Activated CD4-positive, alpha-beta T cell treated with anti-CD3 and anti-CD28 coated beads, Interleukin-2, amount 10 ng/mL, durations not matched to agents 24 days and 14 days (primary cell): ENCODE results near the gene PARVA. TPM values are rescaled to one million over a fixed set of nuclear protein-coding genes. Genes with fewer than 3 reads are reported as not detected.
"Not testable (repeated sequence)": the region's sequence is repeated elsewhere in the genome, so short reads cannot be mapped to it uniquely, and the experiment has no call there.

Experiments used
- DNase-seq: peaks from one replicate; pipeline ENCODE4 v3.0.0; 2022
- H3K27ac Mint-ChIP-seq: one replicate; pipeline ENCODE4 v1.8.0; 2022; ENCODE audit warnings: mild to moderate bottlenecking, mixed read lengths
- H3K27me3 Mint-ChIP-seq: one replicate; pipeline ENCODE4 v1.8.0; 2022; ENCODE audit warnings: mixed read lengths
- H3K36me3 Mint-ChIP-seq: one replicate; pipeline ENCODE4 v1.8.0; 2022; ENCODE audit warnings: low read depth, mild to moderate bottlenecking, mixed read lengths
- H3K4me1 Mint-ChIP-seq: one replicate; pipeline ENCODE4 v1.8.0; 2021; ENCODE audit warnings: mixed read lengths
- H3K4me3 Mint-ChIP-seq: one replicate; pipeline ENCODE4 v1.8.0; 2022; ENCODE audit warnings: mild to moderate bottlenecking, moderate library complexity, mixed read lengths
- H3K9me3 Mint-ChIP-seq: one replicate; pipeline ENCODE4 v1.8.0; 2021; ENCODE audit warnings: mixed read lengths
- intact Hi-C: fragments of 100-400 bp; cut with micrococcal nuclease; formaldehyde crosslinking; loops from one replicate; pipeline ENCODE4 v1.15.1; 2023
- total RNA-seq: library from RNA; stranded (reverse); gene quantifications from 2 replicates; pipeline ENCODE4 v1.2.3, GENCODE V29; 2022

The PARVA gene
- total RNA-seq, 1 donor from 2014 or later, result not detected

DNA sequence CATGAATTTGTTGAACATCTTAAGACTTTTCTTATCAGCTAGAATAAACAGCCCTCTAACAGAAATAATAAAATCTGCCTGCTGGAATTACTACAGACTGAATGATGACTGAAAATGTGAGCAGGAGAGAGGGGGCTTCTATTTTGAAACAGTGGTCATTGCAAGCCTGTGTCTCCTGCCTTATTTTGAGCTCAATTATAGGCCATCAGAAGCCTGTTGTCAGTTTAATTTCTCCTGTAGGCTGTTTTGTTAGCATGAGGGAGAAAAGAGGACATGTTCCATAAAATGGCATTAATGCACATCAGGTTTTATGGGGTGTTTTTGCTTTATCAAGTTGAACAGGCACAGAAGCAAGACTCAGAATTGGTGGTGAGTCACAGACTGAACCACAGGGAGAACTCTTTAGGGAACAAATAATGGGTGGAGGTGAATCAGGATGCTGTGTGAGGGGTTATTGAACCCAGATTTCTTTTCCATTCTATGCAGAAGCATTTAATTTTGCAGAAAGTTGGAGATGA lies 129.1 kb downstream of the PARVA start:
- no peaks in the 10 kb centered on the region for H3K9me3 Mint-ChIP-seq
- intact Hi-C loops, result no loop called here
- H3K27ac Mint-ChIP-seq, result no peak overlapping the region
- no peaks in the 10 kb centered on the region for H3K36me3 Mint-ChIP-seq
- H3K27me3 Mint-ChIP-seq, result peaks cover 6% of the 10 kb centered on the region
- H3K4me3 Mint-ChIP-seq, result no peak overlapping the region
- no peaks in the 10 kb centered on the region for H3K4me1 Mint-ChIP-seq
- no peak for DNase-seq

DNA sequence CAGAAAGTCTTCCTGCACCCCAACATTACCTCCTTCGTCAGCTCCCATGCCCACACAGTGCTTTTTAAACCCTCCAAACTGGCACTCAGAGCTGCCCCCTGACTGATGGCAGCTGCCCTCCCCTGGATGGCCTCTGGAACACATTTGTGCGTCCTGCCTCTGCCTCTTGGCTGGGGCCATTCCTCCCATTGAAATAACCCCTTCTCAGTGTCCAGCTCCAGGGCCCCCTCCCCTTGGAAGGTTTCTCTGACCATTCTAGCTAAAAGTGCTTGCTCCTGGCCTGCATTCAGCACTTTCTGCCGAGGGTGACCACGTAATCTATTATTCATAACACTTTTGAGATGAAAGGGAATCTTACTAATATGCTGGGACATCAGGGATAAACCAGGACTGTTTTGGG lies 130.0 kb downstream of the PARVA start:
- H3K27me3 Mint-ChIP-seq, result peaks cover 6% of the 10 kb centered on the region
- DNase-seq, result no peak
- H3K36me3 Mint-ChIP-seq, result no peaks in the 10 kb centered on the region
- H3K4me1 Mint-ChIP-seq, result no peaks in the 10 kb centered on the region
- H3K27ac Mint-ChIP-seq, result no peak overlapping the region
- no peaks in the 10 kb centered on the region for H3K9me3 Mint-ChIP-seq
- H3K4me3 Mint-ChIP-seq, result no peak overlapping the region
- intact Hi-C loops, result no loop called here

DNA sequence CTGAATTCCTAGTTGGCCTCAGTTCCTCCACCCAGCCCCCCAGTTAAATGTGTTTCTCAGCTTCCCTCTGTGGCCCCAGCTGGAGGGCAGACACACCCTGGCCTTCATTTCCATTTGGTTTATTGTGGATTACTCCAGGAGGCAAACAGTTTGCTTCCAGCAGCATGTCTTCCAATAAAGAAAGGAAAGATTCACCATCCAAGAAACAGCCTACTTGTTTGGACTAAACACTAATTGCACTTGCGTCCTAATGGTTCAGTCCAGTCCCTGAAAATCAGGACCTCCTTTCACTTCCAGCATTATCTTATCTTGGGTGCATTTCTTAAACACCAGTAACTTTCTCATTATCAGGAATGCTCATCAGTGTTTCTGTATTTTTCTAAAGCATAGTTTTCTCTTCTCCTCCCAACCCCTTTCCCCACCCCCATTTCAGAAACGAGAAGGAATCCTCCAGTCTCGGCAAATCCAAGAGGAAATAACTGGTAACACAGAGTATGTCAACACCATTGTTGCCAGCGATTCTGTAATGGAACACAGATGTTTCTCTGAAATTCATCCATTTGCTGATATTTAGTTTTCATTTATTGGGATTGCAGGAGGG lies 130.9 kb downstream of the PARVA start:
- no peaks in the 10 kb centered on the region for H3K36me3 Mint-ChIP-seq

DNA sequence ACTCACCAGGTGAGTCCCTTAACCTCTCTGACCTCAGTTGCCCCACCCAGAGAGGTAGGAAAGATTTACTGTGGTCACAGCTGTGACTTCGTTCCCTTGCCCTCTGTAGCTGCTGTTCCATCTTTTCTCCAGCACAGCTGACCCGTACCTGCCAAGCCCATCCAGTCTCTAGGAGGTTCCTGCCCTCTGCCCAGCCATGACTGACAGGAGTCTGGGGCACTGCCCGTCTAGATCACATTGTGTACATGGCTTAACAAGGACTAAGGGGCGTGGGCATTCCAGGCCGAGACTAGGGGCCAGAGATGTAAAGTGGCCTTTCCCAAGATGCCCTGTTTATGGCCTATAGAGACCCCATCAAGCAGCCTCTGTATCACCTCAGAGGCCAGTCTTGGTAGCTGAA lies 132.0 kb downstream of the PARVA start:
- no peak for DNase-seq
- H3K36me3 Mint-ChIP-seq, result no peaks in the 10 kb centered on the region
- H3K4me3 Mint-ChIP-seq, result no peak overlapping the region
- peaks cover 6% of the 10 kb centered on the region for H3K27me3 Mint-ChIP-seq
- no peaks in the 10 kb centered on the region for H3K9me3 Mint-ChIP-seq
- H3K4me1 Mint-ChIP-seq, result no peaks in the 10 kb centered on the region
- no peak overlapping the region for H3K27ac Mint-ChIP-seq
- intact Hi-C loops, result no loop called here

More for the DNA sequence above, 130.9 kb downstream of the PARVA start:
- Mint-ChIP-seq H3K9me3 (no peaks in the 10 kb centered on the region), H3K4me1 (no peaks in the 10 kb centered on the region), H3K4me3 (no peak overlapping the region), H3K27ac (no peak overlapping the region), H3K27me3 (peaks cover 6% of the 10 kb centered on the region)
- no peak for DNase-seq
- intact Hi-C loops, result no loop called here

DNA sequence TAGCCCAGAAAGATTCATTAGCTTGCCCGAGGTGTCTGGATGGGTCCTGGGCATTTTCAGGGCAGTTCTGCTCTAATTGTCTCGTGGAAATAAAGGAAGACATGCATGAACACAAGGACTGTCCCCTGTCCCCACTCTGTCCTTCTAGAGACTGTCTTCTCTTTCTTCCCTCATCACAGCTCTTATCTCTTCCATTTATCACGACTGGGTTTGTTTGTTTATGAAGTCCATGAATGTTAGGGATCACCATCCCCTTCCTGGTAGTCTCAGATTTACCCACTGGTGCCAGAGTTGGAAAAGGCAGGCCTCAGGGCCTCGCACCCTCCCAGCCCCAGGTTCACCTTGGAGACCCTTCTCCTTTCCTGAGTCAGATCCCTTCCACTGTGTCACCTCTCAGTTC lies 134.8 kb downstream of the PARVA start:
- intact Hi-C loops, result no loop called here
- DNase-seq, result no peak
- peaks cover 6% of the 10 kb centered on the region for H3K27me3 Mint-ChIP-seq
- no peaks in the 10 kb centered on the region for H3K4me1 Mint-ChIP-seq
- no peaks in the 10 kb centered on the region for H3K9me3 Mint-ChIP-seq
- no peaks in the 10 kb centered on the region for H3K36me3 Mint-ChIP-seq
- no peak overlapping the region for H3K27ac Mint-ChIP-seq
- no peak overlapping the region for H3K4me3 Mint-ChIP-seq

DNA sequence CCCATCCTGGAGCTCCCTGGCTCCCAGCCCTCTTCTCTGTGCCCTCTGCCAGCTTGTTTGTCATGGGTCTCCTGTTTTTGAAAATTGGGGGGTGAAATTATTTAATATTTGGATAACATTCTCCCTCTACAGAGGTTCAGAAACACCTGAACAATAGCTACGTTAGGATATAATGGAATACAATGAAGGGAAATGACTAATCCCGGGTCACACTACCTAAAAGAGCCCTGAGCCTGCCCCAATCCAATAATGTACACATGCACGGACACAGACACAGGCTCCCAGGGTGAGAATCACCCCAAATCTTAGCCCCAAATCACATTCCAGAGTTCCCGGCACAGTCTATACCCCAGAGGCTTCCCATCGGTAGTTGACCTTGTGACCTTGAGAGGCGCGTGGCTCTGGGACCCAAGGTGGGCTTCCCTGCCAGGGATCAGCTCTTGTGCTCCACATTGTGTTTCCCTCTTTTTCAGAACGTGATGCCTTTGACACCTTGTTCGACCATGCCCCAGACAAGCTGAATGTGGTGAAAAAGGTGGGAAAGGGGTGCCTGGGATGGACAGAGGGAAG lies 135.5 kb downstream of the PARVA start:
- H3K4me3 Mint-ChIP-seq, result no peak overlapping the region
- H3K4me1 Mint-ChIP-seq, result no peaks in the 10 kb centered on the region
- DNase-seq, result no peak
- H3K36me3 Mint-ChIP-seq, result no peaks in the 10 kb centered on the region
- H3K27ac Mint-ChIP-seq, result no peak overlapping the region
- intact Hi-C loops, result no loop called here
- no peaks in the 10 kb centered on the region for H3K9me3 Mint-ChIP-seq
- H3K27me3 Mint-ChIP-seq, result peaks cover 3% of the 10 kb centered on the region

DNA sequence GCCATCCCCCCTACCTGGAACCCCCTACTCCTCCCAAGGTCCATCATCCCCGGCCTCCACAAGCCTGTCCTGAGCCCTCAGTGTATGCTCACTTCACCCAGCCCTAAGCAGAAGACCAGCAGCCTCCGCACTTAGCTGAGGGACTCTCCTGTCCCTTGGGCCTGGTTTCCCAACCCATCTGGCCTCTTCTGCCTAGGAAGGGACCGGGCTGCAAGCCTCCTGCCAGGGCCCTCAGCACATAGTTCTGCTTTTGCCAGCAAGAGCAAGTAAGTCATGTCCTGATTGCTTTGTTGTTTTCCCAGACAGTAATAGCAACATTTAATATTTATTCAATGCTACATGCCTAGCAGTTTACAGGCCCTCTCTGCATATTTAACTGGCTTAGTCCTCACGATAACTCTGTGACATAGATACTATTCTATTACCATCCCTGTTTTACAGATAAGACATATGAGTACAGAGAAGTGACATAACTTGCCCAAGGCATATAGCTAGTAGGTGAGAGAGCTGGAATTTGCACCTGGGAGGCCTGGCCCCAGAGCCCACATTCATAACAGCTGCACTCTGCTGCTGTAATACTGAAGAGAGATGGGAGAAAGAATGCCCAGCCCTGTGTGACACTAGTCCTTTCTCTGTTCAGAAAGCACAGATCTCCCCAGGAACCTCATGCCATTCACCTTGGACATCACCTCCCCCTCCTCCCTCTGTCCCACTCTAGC lies 139.2 kb downstream of the PARVA start:
- DNase-seq, result no peak
- Mint-ChIP-seq H3K9me3 (no peaks in the 10 kb centered on the region), H3K4me1 (no peaks in the 10 kb centered on the region), H3K27me3 (no peaks in the 10 kb centered on the region), H3K27ac (no peak overlapping the region), H3K36me3 (no peaks in the 10 kb centered on the region), H3K4me3 (no peak overlapping the region)
- intact Hi-C loops, result no loop called here

DNA sequence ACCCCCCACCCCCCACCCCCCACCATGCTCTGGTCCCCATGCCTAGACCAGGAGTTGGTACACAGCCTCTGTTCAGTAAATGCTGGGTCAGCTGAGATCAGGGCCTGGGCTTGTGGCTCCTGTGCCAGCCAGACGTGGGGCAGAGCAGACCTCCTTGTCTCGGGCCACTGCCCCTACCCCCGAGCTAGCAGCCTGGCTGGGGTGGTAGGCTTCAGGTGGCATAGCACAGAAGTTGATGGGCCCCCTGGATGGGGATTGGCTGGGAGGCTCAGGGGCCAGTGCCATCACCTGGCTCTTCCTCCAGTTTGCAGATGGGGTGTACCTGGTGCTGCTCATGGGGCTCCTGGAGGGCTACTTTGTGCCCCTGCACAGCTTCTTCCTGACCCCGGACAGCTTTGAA lies 139.9 kb downstream of the PARVA start:
- Mint-ChIP-seq H3K4me3 (no peak overlapping the region), H3K27me3 (no peaks in the 10 kb centered on the region), H3K36me3 (no peaks in the 10 kb centered on the region), H3K9me3 (no peaks in the 10 kb centered on the region), H3K4me1 (no peaks in the 10 kb centered on the region), H3K27ac (no peak overlapping the region)
- intact Hi-C loops, result no loop called here
- DNase-seq, result no peak

DNA sequence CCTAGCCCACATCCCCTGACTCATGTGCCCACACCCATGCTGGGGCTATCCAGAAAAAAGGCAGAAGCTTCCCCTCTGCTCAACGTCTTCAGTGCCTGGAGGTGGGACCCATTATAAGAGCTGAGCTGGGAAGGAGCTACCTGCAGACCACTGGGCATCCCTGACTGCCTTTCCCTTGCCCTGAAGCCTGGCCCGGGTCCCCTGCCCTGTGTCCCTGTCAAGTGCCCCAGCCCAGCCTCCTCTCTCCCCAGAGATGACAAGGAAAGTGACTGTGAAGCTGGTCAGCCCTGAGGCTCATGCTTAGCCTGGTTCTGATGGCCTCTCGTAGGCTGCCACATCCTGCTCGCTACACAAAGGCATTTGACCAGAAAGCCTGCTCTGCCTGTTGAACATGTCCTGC lies 140.4 kb downstream of the PARVA start:
- intact Hi-C loops, result no loop called here
- H3K9me3 Mint-ChIP-seq, result no peaks in the 10 kb centered on the region
- no peaks in the 10 kb centered on the region for H3K36me3 Mint-ChIP-seq
- no peak for DNase-seq
- no peaks in the 10 kb centered on the region for H3K4me1 Mint-ChIP-seq
- no peaks in the 10 kb centered on the region for H3K27me3 Mint-ChIP-seq
- H3K4me3 Mint-ChIP-seq, result no peak overlapping the region
- H3K27ac Mint-ChIP-seq, result no peak overlapping the region

DNA sequence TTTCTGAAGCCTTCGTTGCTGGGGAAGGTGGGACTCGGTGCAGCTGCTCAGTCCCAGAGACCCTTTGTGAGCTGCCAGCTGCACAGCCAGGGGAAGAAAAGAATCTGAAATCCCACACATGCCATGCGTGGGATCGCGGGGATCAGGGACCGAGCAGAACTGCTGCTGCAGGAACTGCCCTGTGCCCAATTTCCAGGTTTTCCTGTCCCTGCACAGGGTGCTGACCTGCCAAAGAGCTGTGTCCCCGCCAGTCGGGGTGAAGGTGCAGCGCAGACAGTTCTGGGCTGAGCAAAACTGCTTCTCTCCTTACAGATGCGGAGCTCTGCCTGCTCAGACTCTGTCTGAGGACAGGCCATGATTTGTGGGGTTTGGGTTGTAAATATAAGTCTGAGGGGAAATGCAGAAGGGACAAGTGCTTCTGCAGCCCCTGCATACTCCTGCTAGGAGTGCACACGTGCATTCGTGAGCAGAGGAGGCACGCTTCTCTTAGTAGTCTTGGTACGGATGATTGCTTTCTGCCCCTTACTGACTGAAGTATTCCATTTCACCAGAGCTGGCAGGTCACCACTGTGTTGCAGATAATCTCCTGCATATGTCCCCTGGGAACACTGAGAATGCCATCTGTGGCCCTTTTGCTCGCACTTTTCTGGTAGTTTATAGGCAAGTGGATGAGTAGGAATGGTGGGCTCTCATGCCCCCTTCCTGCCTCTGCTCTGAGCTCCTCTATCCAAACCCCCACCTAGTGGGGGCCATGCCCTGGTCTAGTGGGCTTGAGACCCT lies 141.4 kb downstream of the PARVA start:
- Mint-ChIP-seq H3K4me3 (no peak overlapping the region), H3K36me3 (no peaks in the 10 kb centered on the region), H3K27me3 (no peaks in the 10 kb centered on the region), H3K9me3 (no peaks in the 10 kb centered on the region), H3K27ac (no peak overlapping the region), H3K4me1 (no peaks in the 10 kb centered on the region)
- intact Hi-C loops, result no loop called here
- no peak for DNase-seq

DNA sequence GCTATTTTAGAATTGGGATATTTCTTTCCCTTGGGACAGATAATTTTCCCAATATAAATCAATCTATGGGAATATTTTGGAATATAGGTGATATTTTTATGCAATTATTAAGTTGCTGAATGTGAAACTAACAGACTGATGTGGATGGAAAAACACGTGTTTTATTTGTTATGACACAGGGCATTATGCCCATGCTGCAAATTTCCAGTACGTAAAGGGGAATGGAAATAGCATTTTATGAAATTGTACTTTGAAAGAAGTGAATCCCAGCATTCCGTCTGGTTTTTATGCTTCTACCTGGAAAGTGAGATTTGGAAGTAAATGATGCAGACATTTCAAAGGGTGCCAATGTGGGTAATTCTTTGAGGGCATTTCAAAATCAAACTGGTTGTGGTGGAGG lies 142.7 kb downstream of the PARVA start:
- intact Hi-C loops, result no loop called here
- H3K4me1 Mint-ChIP-seq, result no peaks in the 10 kb centered on the region

DNA sequence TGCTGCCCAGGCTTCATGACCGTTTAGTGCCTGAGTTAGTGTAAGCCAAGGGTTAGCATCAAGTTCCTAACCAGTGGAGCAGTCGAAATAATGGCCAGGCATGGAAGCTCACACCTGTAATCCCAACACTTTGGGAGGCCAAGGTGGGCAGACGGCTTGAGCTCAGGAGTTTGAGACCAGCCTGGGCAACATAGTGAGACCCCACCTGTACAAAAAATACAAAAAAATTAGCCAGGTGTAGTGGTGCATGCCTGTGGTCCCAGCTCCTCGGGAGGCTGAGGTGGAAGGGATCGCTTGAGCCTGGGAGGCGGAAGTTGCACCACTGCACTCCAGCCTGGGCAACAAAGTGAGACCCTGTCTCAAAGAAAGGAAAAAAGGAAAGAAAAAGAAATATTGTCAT lies 143.2 kb downstream of the PARVA start:
- H3K9me3 Mint-ChIP-seq, H3K4me1 Mint-ChIP-seq, H3K36me3 Mint-ChIP-seq, H3K27me3 Mint-ChIP-seq, intact Hi-C loops, DNase-seq, H3K4me3 Mint-ChIP-seq, H3K27ac Mint-ChIP-seq: not testable (repeated sequence)

More for the DNA sequence above, 142.7 kb downstream of the PARVA start:
- Mint-ChIP-seq H3K27me3 (no peaks in the 10 kb centered on the region), H3K36me3 (no peaks in the 10 kb centered on the region), H3K9me3 (no peaks in the 10 kb centered on the region), H3K27ac (no peak overlapping the region), H3K4me3 (no peak overlapping the region)
- no peak for DNase-seq

DNA sequence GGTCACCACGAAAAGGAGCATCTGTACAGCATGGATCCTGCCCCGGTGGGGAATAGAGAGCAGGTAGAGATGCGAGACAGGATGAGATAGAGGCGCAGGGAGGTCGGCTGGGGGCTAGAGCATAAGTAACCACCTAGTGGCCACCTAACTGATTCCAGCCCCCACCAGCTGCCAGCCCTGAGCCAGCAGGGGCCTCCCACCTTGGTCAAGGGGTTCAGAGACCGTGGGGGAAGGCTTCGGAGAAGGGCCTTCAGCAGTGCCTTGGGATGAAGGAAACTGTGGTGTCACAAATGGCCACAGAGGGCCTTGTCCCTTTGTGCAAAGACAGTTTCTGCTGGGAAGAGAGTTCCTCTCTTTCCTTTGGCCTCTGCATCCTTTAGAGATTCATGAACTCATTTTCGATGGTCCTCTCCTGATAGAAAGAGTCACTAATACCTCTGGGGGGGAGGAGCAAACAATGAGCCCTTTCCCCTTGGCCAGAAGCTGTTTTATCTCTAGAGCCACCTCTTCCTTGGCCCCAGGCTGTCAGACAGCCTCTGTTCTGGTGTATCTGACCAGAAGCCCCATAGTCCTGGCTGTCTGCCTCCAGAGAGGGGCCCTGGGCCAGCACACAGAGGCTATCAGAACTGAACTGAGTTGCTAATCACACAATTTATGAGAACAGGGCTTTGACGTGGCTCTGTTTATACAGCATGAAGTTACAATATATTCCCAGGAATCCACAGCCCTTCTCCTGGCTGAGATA lies 146.0 kb downstream of the PARVA start:
- no peak overlapping the region for H3K27ac Mint-ChIP-seq
- no peak overlapping the region for H3K4me3 Mint-ChIP-seq
- peaks cover under 1% of the 10 kb centered on the region for H3K27me3 Mint-ChIP-seq
- intact Hi-C loops, result no loop called here
- H3K36me3 Mint-ChIP-seq, result no peaks in the 10 kb centered on the region
- H3K9me3 Mint-ChIP-seq, result no peaks in the 10 kb centered on the region
- no peak for DNase-seq
- no peaks in the 10 kb centered on the region for H3K4me1 Mint-ChIP-seq
